ENCODE results near the gene HIRIP3.
"Not testable (repeated sequence)": the region's sequence is repeated elsewhere in the genome, so short reads cannot be mapped to it uniquely, and the experiment has no call there.

GRCh38 chr16:29959821-29960220 is 35.6 kb downstream of the HIRIP3 start:
- not testable (repeated sequence) for TF ChIP-seq CTCF (IDR thresholded peaks at IDR 0.05; ENCODE audit: borderline replicate concordance, extremely low read depth, low read length, poor library complexity, severe bottlenecking); EZH2 (IDR thresholded peaks at IDR 0.05; ENCODE audit: borderline replicate concordance, low read depth, low read length, severe bottlenecking)

Data from DND-41 (cell line).